HFF-Myc (cell line): Measurements from ENCODE around the gene SGCA.

ENCODE experiments used
- DNase-seq: peaks from one replicate; pipeline ENCODE4 v3.0.0-alpha.2; 2011; ENCODE audit warnings: low read depth; ENCODE audit errors: extremely low read depth
- H3K4me3 ChIP-seq: replicated peaks from 2 replicates; pipeline ENCODE4 v1.5.1; 2011; ENCODE audit warnings: low read depth, mild to moderate bottlenecking, control low read depth, low read length
- TF ChIP-seq, protein P1 (sequence below): IDR thresholded peaks from 2 replicates; pipeline ENCODE4 v1.5.1; 2012; ENCODE audit warnings: mild to moderate bottlenecking, low read depth, low read length, control low read depth; ENCODE audit errors: missing control alignments

The SGCA gene

DNA sequence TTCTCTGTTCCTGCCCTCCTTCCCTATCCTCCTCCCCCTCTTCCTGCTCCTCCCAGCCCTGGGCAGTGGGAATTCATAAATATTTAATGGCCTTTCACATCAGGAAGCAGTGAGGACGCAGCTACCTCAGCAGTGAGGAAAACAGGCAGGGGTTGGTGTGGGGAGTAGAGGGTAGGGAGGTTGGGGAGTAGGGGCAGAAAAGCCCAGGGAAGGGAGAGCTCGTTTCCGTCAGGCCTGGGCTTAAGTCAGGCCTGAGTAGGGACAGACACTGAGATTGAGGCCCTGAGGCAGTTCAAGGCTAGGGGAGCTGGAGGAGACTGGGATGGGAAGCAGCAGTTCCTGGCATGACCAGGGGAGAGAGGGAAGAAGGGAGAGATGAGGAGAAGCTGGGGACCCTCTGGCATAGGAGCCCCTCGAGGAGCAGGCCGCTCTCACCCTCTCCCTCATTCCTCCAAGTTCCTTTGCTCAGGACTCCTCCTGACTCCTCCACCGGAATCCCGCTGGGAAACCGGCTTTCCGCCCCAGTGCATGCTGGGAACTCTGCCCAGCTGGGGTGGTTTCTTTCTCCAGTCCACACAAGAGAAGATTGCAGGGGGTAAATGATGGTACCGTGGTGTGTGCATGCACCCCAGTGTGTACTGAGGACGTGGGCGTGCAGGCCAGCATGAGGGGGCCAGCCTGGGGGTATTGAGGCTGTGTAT lies 42.0 kb upstream of the SGCA start:
- H3K4me3 ChIP-seq, result no peak overlapping the region
- TF ChIP-seq, protein P1, sequence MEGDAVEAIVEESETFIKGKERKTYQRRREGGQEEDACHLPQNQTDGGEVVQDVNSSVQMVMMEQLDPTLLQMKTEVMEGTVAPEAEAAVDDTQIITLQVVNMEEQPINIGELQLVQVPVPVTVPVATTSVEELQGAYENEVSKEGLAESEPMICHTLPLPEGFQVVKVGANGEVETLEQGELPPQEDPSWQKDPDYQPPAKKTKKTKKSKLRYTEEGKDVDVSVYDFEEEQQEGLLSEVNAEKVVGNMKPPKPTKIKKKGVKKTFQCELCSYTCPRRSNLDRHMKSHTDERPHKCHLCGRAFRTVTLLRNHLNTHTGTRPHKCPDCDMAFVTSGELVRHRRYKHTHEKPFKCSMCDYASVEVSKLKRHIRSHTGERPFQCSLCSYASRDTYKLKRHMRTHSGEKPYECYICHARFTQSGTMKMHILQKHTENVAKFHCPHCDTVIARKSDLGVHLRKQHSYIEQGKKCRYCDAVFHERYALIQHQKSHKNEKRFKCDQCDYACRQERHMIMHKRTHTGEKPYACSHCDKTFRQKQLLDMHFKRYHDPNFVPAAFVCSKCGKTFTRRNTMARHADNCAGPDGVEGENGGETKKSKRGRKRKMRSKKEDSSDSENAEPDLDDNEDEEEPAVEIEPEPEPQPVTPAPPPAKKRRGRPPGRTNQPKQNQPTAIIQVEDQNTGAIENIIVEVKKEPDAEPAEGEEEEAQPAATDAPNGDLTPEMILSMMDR, result no peak
- DNase-seq, result no peak

DNA sequence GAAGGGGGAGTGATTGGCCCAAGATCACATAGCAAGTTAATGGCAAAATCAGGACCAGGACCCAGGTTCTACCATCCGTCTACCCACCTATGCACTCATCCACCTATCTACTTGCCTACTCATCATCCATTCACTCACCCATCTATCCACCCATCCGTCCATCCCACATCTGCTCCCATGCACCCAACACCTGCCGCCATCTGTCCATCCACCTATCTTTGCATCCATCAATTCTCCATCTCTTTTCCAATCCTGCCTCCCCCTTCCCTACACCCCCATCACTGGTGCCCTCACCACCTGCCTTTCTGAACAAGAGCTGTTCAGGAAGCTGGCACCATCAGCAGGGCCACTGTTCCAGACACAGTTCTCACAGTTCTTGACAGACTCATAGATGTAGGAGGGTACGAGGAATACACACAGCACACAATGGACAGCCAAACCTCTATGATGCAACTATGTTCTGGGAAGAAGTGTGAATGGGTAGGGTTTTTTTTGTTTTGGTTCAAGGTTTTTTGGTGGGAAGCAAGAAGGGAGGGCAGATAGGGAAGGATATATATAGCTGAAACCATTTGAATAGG lies 40.3 kb upstream of the SGCA start:
- DNase-seq, result no peak
- TF ChIP-seq, protein P1, result no peak
- no peak overlapping the region for H3K4me3 ChIP-seq

DNA sequence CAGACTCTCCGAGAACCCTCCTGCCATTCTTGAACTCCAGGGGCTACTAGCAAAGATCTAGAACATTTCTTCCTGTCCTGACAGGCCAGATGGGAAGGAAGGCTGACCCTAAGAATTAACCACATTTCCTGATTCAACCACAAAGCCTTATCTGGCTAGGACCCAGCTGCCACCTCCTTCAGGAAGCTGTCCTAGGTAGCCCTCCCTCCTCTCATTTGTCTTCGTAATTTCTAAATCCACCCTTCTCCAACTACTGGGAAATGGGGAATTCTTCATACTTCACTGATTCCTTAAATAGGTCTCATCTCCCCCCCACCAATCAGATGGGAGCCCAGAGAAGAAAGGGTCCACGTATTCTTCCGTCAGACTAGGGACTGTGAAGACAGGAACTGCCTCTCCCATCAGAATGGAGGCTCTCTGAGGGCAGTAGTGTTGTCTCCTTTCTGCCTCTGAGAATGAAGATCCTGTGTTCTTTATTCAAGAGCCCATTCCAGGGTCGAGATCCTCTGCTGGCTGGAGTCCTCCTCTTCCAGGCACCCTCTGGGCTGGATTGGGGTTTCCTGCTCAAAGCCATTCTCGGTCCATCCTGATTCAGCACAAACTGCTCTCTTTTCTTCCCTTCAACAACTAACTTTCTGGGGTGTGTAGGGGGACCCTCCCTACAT lies 38.0 kb upstream of the SGCA start:
- H3K4me3 ChIP-seq, result no peak overlapping the region
- DNase-seq, result no peak
- TF ChIP-seq, protein P1, result no peak

DNA sequence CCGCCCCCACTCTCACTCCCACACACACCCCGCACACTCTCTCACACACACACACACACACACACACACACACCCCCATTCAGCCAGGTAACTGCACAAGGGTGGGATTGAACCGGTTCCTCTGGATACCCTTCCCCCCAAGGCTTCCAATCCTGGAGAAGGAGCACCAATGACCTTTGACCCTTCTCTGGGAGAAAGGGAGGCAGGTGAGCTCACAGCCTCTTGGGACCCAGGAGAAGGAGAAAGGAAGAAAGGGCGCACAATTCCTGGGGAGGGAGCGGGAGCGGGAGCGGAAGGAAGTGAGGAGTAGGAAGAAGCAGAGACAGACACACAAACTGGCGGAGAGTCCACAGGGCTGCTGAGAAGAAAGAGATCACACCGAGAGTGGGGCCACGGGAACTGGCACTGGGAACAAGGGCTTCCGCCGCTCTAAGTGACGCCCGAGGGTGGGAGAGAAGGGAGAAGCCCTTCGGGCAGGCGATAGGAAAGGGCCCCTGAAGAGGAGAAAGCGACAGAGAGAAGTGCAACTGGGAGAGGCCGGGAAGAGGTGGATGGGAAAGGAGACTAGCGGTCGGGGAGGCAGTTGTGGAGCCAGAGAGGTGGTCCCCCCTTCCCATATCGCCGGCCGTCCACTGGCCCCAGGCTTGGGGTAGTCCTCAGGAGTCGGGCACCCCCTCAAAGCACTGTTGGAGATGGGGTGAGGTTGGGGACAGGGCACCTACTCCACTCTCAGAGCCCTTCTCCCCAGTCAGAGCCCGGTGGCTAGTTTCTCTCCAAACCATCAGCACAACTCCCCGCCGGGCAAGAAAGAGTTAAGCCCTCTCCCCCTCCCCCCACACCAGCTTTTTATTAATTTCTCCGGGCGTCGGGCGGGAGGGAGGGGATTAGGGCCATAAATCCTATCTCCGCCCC lies 37.1 kb upstream of the SGCA start:
- H3K4me3 ChIP-seq, result peak overlapping the region; percentile 25
- no peak for DNase-seq
- TF ChIP-seq, protein P1, result no peak

DNA sequence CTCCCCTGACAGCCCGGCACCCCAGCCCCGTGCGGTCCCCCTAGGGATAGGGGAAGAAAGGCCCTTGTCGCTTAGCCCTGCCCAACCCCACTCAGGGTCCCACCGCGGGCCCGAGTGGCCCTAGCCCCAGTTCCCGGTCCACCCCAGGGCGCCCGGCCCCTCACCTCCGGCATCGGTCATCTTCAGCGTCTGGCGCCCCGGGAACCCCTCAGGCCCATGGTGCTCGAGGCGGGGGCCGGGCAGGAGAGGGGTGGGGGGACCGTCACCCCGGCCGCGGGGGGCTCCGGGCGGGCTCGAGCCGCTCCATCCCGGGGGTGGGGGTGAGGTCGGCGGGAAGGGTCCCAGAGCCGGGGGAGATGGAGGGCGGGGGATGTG lies 36.5 kb upstream of the SGCA start:
- H3K4me3 ChIP-seq, result peak overlapping the region; percentile 25
- no peak for DNase-seq
- TF ChIP-seq, protein P1, result no peak

DNA sequence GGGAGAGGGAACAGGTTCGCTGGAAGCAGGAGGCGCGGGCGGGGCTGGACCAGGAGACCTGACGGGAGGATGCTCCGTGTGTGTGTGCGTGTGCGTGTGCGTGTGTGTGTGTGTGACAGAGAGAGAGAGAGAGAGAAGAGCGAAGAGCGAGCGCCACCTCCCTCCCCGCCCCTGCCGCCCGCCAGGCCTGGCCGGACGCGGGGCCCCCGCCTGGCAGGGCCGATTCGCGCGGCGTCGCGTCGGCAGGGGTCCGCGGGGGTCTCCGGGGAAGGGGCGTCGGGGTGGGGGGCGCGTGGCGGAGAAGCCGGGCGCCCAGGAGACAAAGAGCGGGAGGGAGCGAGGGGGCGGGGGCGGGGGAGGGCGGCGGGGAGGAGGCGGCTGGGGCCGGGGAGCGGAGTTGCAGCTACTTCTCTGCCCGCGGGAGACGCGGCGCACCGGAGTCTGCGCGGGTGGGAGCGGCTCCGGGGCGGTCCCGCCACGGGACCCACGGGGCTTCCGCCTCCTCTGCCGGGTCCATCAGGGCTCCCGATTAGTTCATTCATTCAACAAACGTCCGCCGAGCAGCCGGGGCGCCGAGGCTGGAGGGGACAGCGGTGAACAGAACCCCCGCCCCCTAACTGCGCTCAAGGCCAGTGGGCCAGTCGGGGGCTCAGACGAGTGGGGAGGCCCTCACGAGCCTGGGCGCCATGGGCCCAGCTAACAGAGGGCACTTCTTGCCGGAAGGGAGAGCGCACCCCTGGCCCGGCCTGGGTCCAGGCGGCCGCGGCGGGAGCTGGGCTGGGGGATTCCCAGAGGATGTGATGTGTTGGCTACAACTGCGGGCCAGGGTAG lies 35.9 kb upstream of the SGCA start, which contains the start of gene SAMD14:
Gene SAMD14 (minus strand): TSS at position 433 of the 831 bp plus-strand sequence. CDS start 5,201 bp downstream, outside the sequence.
- peak within 1 kb of the TSS; percentile 33 for H3K4me3 ChIP-seq
- DNase-seq, result no peak
- TF ChIP-seq, protein P1, result no peak
